ENCODE data around the gene PDPK1.
A peak's percentile ranks its signal among the peaks of the same experiment; 100 is the strongest.
"Not testable (repeated sequence)": the region's sequence is repeated elsewhere in the genome, so short reads cannot be mapped to it uniquely, and the experiment has no call there.

PDPK1 gene

DNA sequence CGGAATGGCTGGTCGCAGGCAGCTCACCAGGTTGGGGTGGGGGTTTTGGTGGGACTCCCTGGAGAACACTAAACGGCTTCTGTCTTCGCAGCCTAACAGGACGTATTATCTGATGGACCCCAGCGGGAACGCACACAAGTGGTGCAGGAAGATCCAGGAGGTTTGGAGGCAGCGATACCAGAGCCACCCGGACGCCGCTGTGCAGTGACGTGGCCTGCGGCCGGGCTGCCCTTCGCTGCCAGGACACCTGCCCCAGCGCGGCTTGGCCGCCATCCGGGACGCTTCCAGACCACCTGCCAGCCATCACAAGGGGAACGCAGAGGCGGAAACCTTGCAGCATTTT is 59.7 kb downstream of the PDPK1 start:
- no peak overlapping the region for H3K27ac ChIP-seq
- TF ChIP-seq CTCF (IDR thresholded peaks at IDR 0.05) (no peak), ZFX (IDR thresholded peaks at IDR 0.05; ENCODE audit: borderline replicate concordance) (no peak)

DNA sequence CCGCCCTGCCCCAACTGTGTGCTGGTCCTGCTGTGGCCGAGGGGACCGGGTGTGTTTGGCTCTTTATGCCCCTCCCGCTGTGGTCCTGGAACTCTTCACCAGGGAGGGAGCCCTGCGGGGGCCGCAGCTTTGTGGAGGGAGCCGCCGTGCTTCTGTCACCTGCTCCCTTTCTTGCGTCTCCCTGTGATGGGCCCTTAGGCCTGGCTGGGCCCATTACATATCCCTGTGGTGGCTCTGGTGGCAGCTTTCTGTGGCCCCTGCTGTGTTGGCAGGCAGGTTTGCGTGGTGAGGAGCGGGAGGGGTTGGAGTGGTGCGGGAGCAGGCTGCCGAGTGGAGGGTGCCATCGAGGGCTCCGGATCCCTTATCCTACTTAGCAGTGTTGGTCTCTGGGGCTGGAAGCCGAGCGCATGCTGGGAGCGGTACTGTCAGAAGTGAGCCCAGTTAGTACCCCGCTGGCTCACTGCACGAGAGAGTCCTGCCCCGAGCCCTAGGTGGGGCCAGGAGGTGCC is 60.4 kb downstream of the PDPK1 start:
- H3K27ac ChIP-seq = no peak overlapping the region
- no peak for TF ChIP-seq CTCF (IDR thresholded peaks at IDR 0.05)
- no peak for TF ChIP-seq ZFX (IDR thresholded peaks at IDR 0.05; ENCODE audit: borderline replicate concordance)

GRCh38 chr16:2598723-2599122 is 60.9 kb downstream of the PDPK1 start:
- no peak overlapping the region for H3K27ac ChIP-seq
- TF ChIP-seq CTCF (IDR thresholded peaks at IDR 0.05) = no peak
- TF ChIP-seq ZFX (IDR thresholded peaks at IDR 0.05; ENCODE audit: borderline replicate concordance) = no peak

DNA sequence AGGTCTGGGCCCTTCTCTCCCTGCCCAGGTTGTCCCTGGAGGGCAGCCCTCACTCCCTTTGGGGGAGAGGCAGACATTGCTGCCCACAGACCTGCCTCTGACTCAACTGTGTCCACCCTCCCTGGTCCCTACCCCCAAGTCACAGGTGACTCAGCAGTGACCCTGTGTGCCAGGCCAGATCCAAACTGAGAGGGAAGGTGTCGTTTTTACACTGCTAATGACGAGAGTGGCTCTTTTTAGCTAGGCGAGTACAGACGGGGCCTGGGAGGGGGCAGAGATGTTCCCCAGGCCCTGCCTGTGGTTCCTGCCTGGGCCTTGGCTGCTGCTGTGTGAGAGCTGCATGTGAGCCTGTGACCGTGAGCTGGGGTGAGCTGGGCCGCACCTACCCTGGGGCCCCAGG is 61.3 kb downstream of the PDPK1 start:
- not testable (repeated sequence) for H3K27ac ChIP-seq

GRCh38 chr16:2599785-2600184 is 62.0 kb downstream of the PDPK1 start:
- H3K27ac ChIP-seq = not testable (repeated sequence)

DNA sequence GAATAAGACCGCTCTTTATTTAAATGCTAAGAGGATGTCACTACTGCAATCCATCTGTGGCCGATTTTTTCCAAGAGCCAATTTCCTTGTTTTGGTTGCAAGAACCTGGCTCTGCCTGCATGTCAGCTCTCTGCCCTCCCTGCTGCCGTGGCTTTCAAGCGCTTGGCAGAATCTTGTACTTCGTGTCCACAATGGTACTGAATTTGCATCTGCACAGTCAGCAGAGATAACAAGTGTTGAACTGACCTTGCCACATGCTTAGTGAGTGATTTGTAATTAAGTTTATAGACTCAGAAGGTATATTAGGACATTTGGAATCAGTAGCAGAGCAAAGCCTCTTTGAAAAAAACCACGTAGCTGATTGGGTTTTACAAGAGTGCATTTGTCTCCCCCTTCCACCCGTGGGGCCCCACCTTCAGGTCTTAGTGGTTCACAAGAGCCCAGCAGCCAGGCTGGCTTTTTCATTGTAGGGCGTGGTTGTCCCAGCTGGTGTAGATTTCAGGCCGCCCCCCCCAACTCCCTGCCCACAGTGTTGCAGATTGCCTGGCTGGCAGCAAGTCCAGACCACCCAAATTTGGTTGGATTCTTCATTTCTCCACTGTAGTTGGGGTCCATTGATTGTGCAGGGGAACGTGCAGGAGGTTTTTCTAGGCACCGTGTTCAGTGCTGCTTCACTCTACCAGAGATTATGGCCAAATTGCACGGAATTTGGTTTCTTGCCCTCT is 63.6 kb downstream of the PDPK1 start:
- H3K27ac ChIP-seq = not testable (repeated sequence)

DNA sequence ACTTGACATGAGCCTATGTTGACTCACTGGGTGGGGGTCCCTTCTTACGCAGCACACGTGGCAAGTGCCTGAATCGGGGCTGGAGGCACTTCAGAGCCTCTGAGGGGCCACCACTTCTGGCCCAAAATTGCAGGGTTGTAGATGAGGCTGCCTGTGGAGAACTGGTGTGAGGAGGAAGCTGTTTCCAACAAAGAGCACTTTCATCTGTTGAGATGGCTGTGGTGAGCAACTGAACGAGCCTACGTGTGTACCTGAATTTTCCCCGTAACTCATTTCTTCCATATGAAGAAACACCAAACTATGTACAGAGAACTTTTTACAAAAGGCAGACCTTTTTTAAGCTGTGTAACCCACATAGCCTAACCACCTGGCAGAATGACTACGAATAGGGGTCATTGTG is 64.4 kb downstream of the PDPK1 start:
- not testable (repeated sequence) for H3K27ac ChIP-seq

- TF ChIP-seq ZFX (IDR thresholded peaks at IDR 0.05; ENCODE audit: borderline replicate concordance) (no peak), CTCF (IDR thresholded peaks at IDR 0.05) (no peak)
- peak overlapping the region; percentile 67 for H3K27ac ChIP-seq
These were observed 65.6 kb downstream of the PDPK1 start for GRCh38 chr16:2603165-2604015.

GRCh38 chr16:2604016-2604369 is 66.2 kb downstream of the PDPK1 start:
- peak overlapping the region; percentile 67 for H3K27ac ChIP-seq

- not testable (repeated sequence) for H3K27ac ChIP-seq
These were observed 69.0 kb downstream of the PDPK1 start for GRCh38 chr16:2606820-2607219.

DNA sequence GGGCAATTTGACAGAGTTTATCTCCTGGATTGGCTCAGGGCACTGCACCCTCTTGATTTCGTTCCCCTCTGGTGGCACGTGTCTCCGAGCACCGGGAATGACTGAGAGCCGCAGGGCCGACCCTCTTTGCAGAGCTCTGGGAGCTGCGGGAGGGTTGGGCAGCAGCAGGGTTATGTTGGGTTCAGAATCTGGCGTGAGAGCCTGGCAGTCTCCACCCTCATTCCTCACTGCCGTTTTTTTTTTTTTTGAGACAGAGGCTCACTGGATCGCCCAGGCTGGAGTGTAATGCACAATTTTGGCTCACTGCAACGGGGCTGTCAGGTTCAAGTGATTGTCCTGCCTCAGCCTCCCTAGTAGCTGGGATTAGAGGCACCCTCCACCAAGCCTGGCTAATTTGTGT is 71.5 kb downstream of the PDPK1 start:
- not testable (repeated sequence) for H3K27ac ChIP-seq
